GM08714 (cell line): ENCODE results near the gene CDADC1.

ENCODE experiments used
- H3K4me3 ChIP-seq: fragments of 200-500 bp; sonication (Bioruptor generic); 2 replicates; pipeline ENCODE4 v1.5.1; 2014; ENCODE audit warnings: mild to moderate bottlenecking, low read length, inconsistent platforms
- ZNF274 ChIP-seq: IDR thresholded peaks from 2 replicates; pipeline ENCODE4 v1.6.1; 2012; ENCODE audit warnings: mild to moderate bottlenecking, low read depth, low read length

Gene CDADC1

GRCh38 chr13:49329831-49330545 is 82.3 kb downstream of the CDADC1 start:
- TF ChIP-seq ZNF274, result no peak

GRCh38 chr13:49330546-49330864 is 82.8 kb downstream of the CDADC1 start:
- no peak overlapping the region for H3K4me3 ChIP-seq
- no peak for TF ChIP-seq ZNF274

More at GRCh38 chr13:49329831-49330545, 82.3 kb downstream of the CDADC1 start:
- H3K4me3 ChIP-seq, result no peak overlapping the region

DNA sequence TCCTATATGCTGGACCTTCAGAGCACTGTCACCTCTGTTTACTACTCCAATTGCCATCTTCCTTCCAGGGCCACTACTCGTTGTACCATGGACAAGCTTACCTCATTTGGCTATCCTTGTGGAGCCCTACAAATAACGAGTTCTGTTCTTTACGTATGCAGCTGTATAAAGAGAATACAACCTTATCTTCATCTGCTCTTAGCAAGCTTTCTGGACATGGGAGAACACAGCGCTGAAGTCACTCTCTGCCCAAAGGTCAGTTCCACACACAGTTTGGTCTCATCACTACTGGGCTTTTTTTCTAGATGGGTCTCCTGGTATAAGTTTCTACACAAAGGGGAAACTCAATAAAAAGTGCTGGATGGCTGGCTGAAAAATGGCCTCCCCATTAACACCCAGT is 88.9 kb downstream of the CDADC1 start:
- H3K4me3 ChIP-seq, result no peak overlapping the region
- no peak for TF ChIP-seq ZNF274

DNA sequence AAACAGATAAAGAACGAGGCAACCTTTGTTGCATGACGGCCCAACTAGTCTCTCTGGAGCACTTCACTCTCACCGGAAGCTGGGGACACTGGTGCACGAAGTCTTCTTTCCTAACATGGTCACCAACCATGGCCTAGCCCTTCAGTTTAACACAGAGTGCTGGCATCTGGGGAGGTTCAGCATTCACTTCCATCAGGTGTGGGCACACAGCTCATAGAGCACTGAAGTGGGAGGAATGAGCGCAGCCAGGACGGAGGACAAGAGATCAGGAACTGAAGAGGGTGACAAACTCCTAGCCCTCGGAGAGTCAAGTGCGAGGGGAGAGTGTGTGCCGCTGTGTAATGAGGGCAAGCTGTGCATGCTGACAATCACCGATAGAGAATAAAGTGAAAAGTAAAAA is 92.4 kb downstream of the CDADC1 start:
- H3K4me3 ChIP-seq, result no peak overlapping the region
- no peak for TF ChIP-seq ZNF274

DNA sequence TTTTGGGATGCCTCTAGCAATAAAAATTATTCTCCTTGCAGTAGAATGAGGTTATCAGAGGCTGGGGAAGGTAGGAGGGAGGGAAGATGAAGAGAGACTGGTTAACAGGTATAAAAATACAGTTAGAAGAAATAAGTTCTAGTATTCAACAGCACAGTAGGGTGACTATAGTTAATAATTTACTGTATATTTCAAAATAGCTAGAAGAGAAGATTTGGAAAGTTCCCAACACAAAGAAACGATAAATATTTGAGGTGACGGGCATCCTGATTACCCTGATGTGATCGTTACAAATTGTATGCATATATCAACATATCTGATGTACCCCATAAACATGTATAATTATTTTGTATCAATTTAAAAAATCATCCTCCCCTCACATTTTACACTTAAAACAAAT is 93.8 kb downstream of the CDADC1 start:
- TF ChIP-seq ZNF274, result no peak

GRCh38 chr13:49341941-49342340 is 94.2 kb downstream of the CDADC1 start:
- no peak for TF ChIP-seq ZNF274
- H3K4me3 ChIP-seq, result no peak overlapping the region

More for the DNA sequence above, 93.8 kb downstream of the CDADC1 start:
- H3K4me3 ChIP-seq, result no peak overlapping the region

GRCh38 chr13:49342454-49342853 is 94.7 kb downstream of the CDADC1 start:
- TF ChIP-seq ZNF274, result no peak
- H3K4me3 ChIP-seq, result no peak overlapping the region
